ENCODE data around the gene MTHFS. TPM values are rescaled to one million over a fixed set of nuclear protein-coding genes. Genes with fewer than 3 reads are reported as not detected.
A peak's percentile ranks its signal among the peaks of the same experiment; 100 is the strongest.
"Not testable (repeated sequence)": the region's sequence is repeated elsewhere in the genome, so short reads cannot be mapped to it uniquely, and the experiment has no call there.

MTHFS gene
- total RNA-seq, result 10 to 100 TPM; 17.0 to 22.1 TPM

GRCh38 chr15:79896634-79897379 is at the start of gene MTHFS:
Gene MTHFS (minus strand): TSS chr15:79897014. CDS start chr15:79896988, 26 bp downstream.
- Mint-ChIP-seq H3K27ac (peak within 1 kb of the TSS; percentile 98), H3K4me3 (peak within 1 kb of the TSS; percentile 90), H3K36me3 (peaks cover 25% of the 10 kb centered on the region), H3K9me3 (ENCODE audit: low read depth) (no peaks in the 10 kb centered on the region), H3K4me1 (peaks cover 43% of the 10 kb centered on the region), H3K27me3 (no peaks in the 10 kb centered on the region)
- DNase-seq (peak; percentile 80), ATAC-seq (peak; percentile 81)
- CTCF ChIA-PET, result interaction anchor here (1.0 to 3.1 kb wide), 10 partner anchors 9 to 96 kb away, joined by 3 to 20 read pairs (median 6); no protein-coding TSS in a partner anchor

DNA sequence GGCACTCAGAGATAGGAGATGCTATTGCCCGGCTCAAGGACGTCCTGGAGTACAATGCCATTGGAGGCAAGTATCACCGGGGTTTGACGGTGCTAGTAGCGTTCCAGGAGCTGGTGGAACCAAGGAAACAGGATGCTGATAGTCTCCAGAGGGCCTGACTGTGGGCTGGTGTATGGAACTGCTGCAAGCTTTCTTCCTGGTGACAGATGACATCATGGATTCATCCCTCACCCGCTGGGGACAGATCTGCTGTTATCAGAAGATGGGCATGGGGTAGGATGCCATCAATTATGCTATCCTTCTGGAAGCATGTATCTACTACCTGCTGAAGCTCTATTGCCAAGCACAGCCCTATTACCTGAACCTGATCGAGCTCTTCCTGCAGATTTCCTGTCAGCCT is 47.8 kb upstream of the MTHFS start:
- Mint-ChIP-seq H3K4me1 (peaks cover 34% of the 10 kb centered on the region), H3K4me3 (no peak overlapping the region), H3K9me3 (ENCODE audit: low read depth) (no peaks in the 10 kb centered on the region), H3K27ac (no peak overlapping the region), H3K27me3 (no peaks in the 10 kb centered on the region), H3K36me3 (peaks cover 5% of the 10 kb centered on the region)
- CTCF ChIA-PET, result no interaction called here
- DNase-seq (no peak), ATAC-seq (no peak)

- peaks cover 4% of the 10 kb centered on the region for H3K36me3 Mint-ChIP-seq
- CTCF ChIA-PET, result interaction anchor here (0.5 kb wide), 1 partner anchor 65 kb away, joined by 3 read pairs; no protein-coding TSS in a partner anchor
- no peaks in the 10 kb centered on the region for H3K9me3 Mint-ChIP-seq (ENCODE audit: low read depth)
- DNase-seq (no peak), ATAC-seq (peak; percentile 50)
- H3K27ac Mint-ChIP-seq, result no peak overlapping the region
- H3K27me3 Mint-ChIP-seq, result no peaks in the 10 kb centered on the region
- no peak overlapping the region for H3K4me3 Mint-ChIP-seq
- H3K4me1 Mint-ChIP-seq, result peaks cover 31% of the 10 kb centered on the region
Measured at GRCh38 chr15:79943820-79944219, 47.0 kb upstream of the MTHFS start.

DNA sequence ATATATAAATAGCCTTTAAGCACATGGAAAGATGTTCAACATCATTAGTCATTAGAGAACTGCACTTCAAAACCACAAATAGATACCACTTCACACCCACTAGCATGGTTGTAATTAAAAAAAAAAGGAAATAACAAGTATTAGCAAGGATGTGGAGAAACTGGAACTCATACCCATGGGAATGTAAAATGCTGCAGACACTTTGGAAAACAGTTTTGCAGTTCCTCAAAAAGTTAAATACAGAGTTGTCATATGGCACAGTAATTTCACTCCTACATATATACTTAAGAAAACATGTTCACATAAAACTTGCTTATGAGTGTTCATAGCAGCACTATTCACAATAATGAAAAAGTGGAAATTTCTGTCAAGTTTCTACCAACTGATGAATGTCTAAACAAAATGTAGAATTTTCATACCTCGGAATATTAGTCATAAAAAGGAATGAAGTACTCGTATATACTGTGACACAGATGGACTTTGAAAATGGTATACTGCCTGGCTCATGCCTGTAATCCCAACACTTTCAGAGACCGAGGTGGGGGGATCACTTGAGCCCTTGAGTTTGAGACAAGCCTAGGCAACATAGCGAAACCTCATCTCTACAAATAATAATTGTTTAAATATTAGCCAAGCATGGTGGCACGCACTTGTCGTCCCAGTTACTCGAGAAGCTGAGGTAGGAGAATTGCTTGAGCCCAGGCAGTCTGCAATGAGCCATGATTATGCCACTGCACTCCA is 46.1 kb upstream of the MTHFS start:
- no peak overlapping the region for H3K27ac Mint-ChIP-seq
- H3K4me1 Mint-ChIP-seq, result peaks cover 23% of the 10 kb centered on the region
- CTCF ChIA-PET, result no interaction called here
- no peak overlapping the region for H3K4me3 Mint-ChIP-seq
- ATAC-seq (no peak), DNase-seq (no peak)
- H3K36me3 Mint-ChIP-seq, result peaks cover 3% of the 10 kb centered on the region
- H3K9me3 Mint-ChIP-seq (ENCODE audit: low read depth), result no peaks in the 10 kb centered on the region
- H3K27me3 Mint-ChIP-seq, result peaks cover 3% of the 10 kb centered on the region

DNA sequence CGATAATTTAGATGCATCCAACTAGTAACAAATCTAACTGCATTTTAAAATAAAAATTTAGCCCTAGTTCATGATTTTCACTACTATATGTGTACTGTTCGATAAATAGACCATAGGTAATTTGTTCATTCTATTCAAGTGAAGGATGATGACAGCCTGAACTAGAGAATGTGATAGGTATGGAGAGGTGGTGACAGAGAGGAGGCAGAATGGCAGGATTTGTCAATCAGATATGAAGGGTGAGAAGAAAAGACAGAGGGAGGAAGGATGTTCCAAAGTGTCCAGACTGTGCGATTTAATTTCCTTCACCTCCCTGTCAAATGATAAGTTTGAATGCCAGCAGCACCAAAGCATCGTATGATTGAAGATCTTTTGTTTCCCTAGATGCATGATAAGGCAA is 42.6 kb upstream of the MTHFS start:
- no peak for ATAC-seq
- Mint-ChIP-seq H3K36me3 (no peaks in the 10 kb centered on the region), H3K4me1 (peaks cover 18% of the 10 kb centered on the region), H3K4me3 (no peak overlapping the region), H3K27ac (no peak overlapping the region), H3K9me3 (ENCODE audit: low read depth) (no peaks in the 10 kb centered on the region), H3K27me3 (peaks cover 3% of the 10 kb centered on the region)
- CTCF ChIA-PET, result no interaction called here
- DNase-seq, result no peak

- CTCF ChIA-PET, result no interaction called here
- Mint-ChIP-seq H3K4me3 (no peak overlapping the region), H3K4me1 (peaks cover 17% of the 10 kb centered on the region), H3K27me3 (peaks cover 3% of the 10 kb centered on the region), H3K27ac (no peak overlapping the region), H3K9me3 (ENCODE audit: low read depth) (no peaks in the 10 kb centered on the region), H3K36me3 (no peaks in the 10 kb centered on the region)
- DNase-seq (no peak), ATAC-seq (no peak)
Measured at GRCh38 chr15:79938143-79938542, 41.3 kb upstream of the MTHFS start.

GRCh38 chr15:79935556-79936201 is 38.9 kb upstream of the MTHFS start:
- H3K9me3 Mint-ChIP-seq (ENCODE audit: low read depth); CTCF ChIA-PET; H3K4me3 Mint-ChIP-seq; H3K36me3 Mint-ChIP-seq; H3K27ac Mint-ChIP-seq; H3K27me3 Mint-ChIP-seq; DNase-seq; ATAC-seq; H3K4me1 Mint-ChIP-seq: not testable (repeated sequence)

- Mint-ChIP-seq H3K4me3 (no peak overlapping the region), H3K27me3 (peaks cover 23% of the 10 kb centered on the region), H3K27ac (no peak overlapping the region), H3K36me3 (no peaks in the 10 kb centered on the region), H3K9me3 (ENCODE audit: low read depth) (no peaks in the 10 kb centered on the region), H3K4me1 (peaks cover 7% of the 10 kb centered on the region)
- CTCF ChIA-PET, result no interaction called here
- DNase-seq, result no peak
- ATAC-seq, result no peak
Measured at GRCh38 chr15:79933231-79933630, 36.4 kb upstream of the MTHFS start.

- no peak for DNase-seq
- H3K27ac Mint-ChIP-seq, result no peak overlapping the region
- CTCF ChIA-PET, result no interaction called here
- H3K36me3 Mint-ChIP-seq, result no peaks in the 10 kb centered on the region
- peaks cover 23% of the 10 kb centered on the region for H3K27me3 Mint-ChIP-seq
- no peaks in the 10 kb centered on the region for H3K9me3 Mint-ChIP-seq (ENCODE audit: low read depth)
- H3K4me3 Mint-ChIP-seq, result no peak overlapping the region
- ATAC-seq, result no peak
- peaks cover 7% of the 10 kb centered on the region for H3K4me1 Mint-ChIP-seq
Measured at GRCh38 chr15:79932447-79932846, 35.6 kb upstream of the MTHFS start.

DNA sequence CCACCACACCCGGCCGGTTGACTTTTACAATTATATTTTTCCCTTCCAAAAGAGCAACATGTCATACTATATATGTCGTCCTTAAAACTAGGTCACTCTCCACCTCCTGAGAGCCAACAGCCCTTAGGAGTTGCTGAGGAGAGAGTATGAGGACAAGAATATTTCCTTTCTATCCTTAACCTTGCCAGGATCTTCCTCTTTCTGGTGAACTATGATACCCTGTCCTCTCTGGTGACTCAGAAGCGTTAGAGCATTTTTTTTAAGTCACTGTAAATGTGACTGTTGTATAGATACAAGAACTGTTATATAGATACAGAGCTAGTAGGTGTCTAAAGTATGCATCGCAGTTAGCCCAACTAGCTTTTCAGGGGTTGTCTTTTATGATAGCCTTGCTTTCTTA is 33.7 kb upstream of the MTHFS start:
- no peak overlapping the region for H3K4me3 Mint-ChIP-seq
- ATAC-seq (no peak), DNase-seq (no peak)
- H3K27ac Mint-ChIP-seq, result no peak overlapping the region
- no peaks in the 10 kb centered on the region for H3K9me3 Mint-ChIP-seq (ENCODE audit: low read depth)
- CTCF ChIA-PET, result no interaction called here
- no peaks in the 10 kb centered on the region for H3K36me3 Mint-ChIP-seq
- peaks cover 7% of the 10 kb centered on the region for H3K4me1 Mint-ChIP-seq
- H3K27me3 Mint-ChIP-seq, result peaks cover 23% of the 10 kb centered on the region

- ATAC-seq (no peak), DNase-seq (no peak)
- H3K4me3 Mint-ChIP-seq, result no peak overlapping the region
- H3K4me1 Mint-ChIP-seq, result peaks cover 9% of the 10 kb centered on the region
- no peaks in the 10 kb centered on the region for H3K36me3 Mint-ChIP-seq
- CTCF ChIA-PET, result no interaction called here
- peaks cover 23% of the 10 kb centered on the region for H3K27me3 Mint-ChIP-seq
- no peaks in the 10 kb centered on the region for H3K9me3 Mint-ChIP-seq (ENCODE audit: low read depth)
- no peak overlapping the region for H3K27ac Mint-ChIP-seq
Measured at GRCh38 chr15:79929412-79929811, 32.6 kb upstream of the MTHFS start.

DNA sequence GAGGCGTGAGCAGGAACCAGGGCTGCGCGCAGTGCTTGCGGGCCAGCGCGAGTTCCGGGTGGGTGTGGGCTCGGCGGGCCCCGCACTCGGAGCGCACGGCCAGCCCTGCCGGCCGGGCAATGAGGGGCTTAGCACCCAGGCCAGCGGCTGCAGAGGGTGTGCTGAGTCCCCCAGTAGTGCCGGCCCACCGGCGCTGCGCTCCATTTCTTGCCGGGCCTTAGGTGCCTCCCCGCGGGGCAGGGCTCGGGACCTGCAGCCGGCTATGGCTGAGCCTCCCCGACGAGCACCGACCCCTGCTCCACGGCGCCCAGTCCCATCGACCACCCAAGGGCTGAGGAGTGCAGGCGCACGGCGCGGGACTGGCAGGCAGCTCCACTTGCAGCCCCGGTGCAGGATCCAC is 29.3 kb upstream of the MTHFS start:
- Mint-ChIP-seq H3K27me3 (peaks cover 19% of the 10 kb centered on the region), H3K36me3 (peaks cover 16% of the 10 kb centered on the region), H3K4me1 (peaks cover 23% of the 10 kb centered on the region)
- CTCF ChIA-PET; H3K4me3 Mint-ChIP-seq; DNase-seq; ATAC-seq; H3K27ac Mint-ChIP-seq; H3K9me3 Mint-ChIP-seq (ENCODE audit: low read depth): not testable (repeated sequence)

DNA sequence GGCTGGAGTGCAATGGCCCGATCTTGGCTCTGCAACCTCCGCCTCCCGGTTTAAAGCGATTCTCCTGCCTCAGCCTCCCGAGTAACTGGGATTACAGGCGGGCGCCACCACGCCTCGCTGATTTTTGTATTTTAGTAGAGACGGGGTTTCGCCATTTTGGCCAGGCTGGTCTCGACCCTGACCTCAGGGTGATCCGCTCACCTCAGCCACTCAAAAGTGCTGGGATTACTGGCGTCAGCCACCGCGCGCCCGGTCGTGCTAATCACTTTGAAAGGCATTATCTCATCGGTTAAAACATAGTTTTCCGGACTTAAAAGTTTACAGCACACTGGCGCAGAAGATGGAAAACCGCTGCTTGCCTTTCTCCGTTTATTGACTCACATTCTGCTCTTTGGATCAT is 27.6 kb upstream of the MTHFS start:
- Mint-ChIP-seq H3K36me3 (peaks cover 33% of the 10 kb centered on the region), H3K27ac (no peak overlapping the region), H3K4me1 (peaks cover 23% of the 10 kb centered on the region), H3K9me3 (ENCODE audit: low read depth) (peaks cover 4% of the 10 kb centered on the region), H3K27me3 (peaks cover 9% of the 10 kb centered on the region), H3K4me3 (peak overlapping the region; percentile 88)
- no peak for ATAC-seq
- CTCF ChIA-PET, result no interaction called here
- DNase-seq, result no peak
